NCI-H2227 treated with DMSO at 0.1 percent for 48 hours (cell line): ENCODE measurements around the gene CCDC78.

Experiments used
- DNase-seq: peaks from one replicate; lab custom pipeline; 2025; lab: John Stamatoyannopoulos, UW

CCDC78 gene

GRCh38 chr16:709566-710499 is 16.4 kb downstream of the CCDC78 start:
- DNase-seq: peak; percentile 94

GRCh38 chr16:708959-709358 is 17.3 kb downstream of the CCDC78 start:
- no peak for DNase-seq

- DNase-seq: no peak
Measured at GRCh38 chr16:708019-708418, 18.2 kb downstream of the CCDC78 start.

- no peak for DNase-seq
Measured at GRCh38 chr16:707062-707538, 19.1 kb downstream of the CCDC78 start.

- no peak for DNase-seq
Measured at GRCh38 chr16:706189-707061, 19.8 kb downstream of the CCDC78 start.

GRCh38 chr16:705431-706188 is 20.6 kb downstream of the CCDC78 start, which contains the start of gene FBXL16:
FBXL16 (minus strand) TSS chr16:705801; CDS start chr16:697405, 8,396 bp downstream.
- DNase-seq: peak; percentile 60

GRCh38 chr16:704552-705380 is 21.5 kb downstream of the CCDC78 start:
- DNase-seq: no peak

- no peak for DNase-seq
Measured at GRCh38 chr16:704047-704446, 22.2 kb downstream of the CCDC78 start.

GRCh38 chr16:703406-703805 is 22.8 kb downstream of the CCDC78 start:
- DNase-seq: no peak

GRCh38 chr16:702341-702740 is 23.9 kb downstream of the CCDC78 start:
- no peak for DNase-seq

- DNase-seq: no peak
Measured at GRCh38 chr16:700684-701584, 25.3 kb downstream of the CCDC78 start.

GRCh38 chr16:698911-699671 is 27.2 kb downstream of the CCDC78 start:
- DNase-seq: no peak

- DNase-seq: no peak
Measured at GRCh38 chr16:695355-696089, 30.7 kb downstream of the CCDC78 start.

- no peak for DNase-seq
Measured at GRCh38 chr16:694863-695354, 31.3 kb downstream of the CCDC78 start.

GRCh38 chr16:694187-694862 is 31.9 kb downstream of the CCDC78 start:
- DNase-seq: no peak

- DNase-seq: no peak
Measured at GRCh38 chr16:693766-694165, 32.5 kb downstream of the CCDC78 start.

GRCh38 chr16:693364-693763 is 32.9 kb downstream of the CCDC78 start:
- DNase-seq: no peak
